ENCODE results near the gene KRTAP9-9. TPM values are rescaled to one million over a fixed set of nuclear protein-coding genes. Genes with fewer than 3 reads are reported as not detected.
"Not testable (repeated sequence)": the region's sequence is repeated elsewhere in the genome, so short reads cannot be mapped to it uniquely, and the experiment has no call there.

The KRTAP9-9 gene
- total RNA-seq: not detected

DNA sequence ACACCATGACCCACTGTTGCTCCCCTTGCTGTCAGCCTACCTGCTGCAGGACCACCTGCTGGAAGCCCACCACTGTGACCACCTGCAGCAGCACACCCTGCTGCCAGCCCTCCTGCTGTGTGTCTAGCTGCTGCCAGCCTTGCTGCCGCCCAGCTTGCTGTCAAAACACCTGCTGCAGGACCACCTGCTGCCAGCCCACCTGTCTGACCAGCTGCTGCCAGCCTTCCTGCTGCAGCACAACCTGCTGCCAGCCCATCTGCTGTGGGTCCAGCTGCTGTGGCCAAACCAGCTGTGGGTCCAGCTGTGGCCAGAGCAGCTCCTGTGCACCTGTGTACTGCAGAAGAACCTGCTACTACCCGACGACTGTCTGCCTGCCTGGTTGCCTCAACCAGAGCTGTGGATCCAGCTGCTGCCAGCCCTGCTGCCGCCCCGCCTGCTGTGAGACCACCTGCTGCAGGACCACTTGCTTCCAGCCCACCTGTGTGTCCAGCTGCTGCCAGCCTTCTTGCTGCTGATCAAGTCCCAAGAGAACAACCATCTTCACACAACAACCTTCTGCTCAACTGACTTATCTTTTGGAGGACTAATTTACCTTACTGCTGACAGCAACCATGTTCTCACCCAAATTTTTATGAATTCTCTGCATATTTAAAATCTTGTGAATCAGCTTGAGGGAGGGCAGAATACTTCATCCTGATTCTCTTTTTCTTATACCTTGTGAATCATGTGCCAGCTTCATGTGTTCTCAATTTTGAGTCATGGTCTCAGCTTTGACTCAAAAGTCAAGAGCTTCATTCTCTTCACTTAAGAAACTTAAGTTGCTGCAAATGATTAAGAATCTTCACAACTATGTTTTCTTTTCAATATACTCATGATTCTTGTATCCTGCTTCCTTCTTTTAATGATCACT lies at the start of gene KRTAP9-9:
Gene KRTAP9-9 (plus strand): TSS at position 4 of the 910 bp plus-strand sequence.
- DNase-seq: not testable (repeated sequence)

DNA sequence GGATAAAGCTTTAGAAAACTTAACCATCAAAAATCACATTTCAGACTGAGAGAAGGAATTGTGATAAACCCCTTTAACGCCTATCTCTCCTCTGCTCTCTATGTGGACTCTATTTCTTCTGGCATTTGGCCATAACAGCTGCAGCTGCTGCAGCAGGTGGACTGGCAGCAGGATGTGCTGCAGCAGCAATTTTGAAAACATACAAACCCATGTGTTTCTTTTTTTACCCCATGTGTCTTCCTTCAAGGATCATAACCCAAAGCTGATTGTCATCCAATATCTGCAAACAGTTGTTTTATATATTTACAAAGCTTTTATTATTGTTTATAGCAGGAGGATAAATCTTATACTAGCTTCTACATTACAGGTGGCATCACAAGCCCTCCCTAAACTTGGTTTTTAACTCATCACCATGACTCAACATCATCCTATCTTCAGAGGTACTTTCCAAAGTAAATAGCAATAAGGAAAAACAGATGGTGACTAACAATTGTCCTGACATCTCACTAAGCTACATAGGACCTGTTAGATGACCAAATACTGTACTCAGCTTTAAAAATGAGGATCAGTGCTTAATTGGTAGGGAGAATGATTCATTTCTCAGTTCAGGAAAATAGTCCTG lies 43.2 kb upstream of the KRTAP9-9 start:
- DNase-seq: no peak

DNA sequence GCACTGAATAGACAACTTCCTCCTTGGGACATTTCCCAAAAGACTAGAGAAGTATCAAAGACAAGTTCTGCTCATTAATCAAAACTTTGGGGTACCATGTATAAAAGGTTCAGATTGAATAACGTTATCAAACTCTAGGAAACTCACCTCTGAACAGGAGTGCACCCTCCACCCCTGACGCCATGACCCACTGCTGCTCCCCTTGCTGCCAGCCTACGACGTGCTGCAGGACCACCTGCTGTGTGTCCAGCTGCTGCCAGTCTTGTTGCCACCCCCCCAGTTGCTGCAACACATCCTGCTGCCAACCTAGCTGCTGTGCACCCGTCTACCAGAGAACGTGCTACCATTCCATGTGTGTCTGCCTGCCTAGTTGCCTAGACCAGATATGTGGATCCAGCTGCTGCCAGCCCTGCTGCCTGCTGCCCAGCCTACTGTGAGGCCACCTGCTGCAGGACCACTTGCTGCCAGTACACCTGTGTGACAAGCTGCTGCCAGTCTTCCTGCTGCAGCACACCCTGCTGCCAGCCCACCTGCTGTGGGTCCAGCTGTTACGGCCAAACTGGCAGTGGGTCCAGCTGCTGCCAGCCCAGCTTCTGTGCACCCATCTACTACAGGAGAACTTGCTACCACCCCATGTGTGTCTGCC lies 42.5 kb upstream of the KRTAP9-9 start:
- DNase-seq: no peak

DNA sequence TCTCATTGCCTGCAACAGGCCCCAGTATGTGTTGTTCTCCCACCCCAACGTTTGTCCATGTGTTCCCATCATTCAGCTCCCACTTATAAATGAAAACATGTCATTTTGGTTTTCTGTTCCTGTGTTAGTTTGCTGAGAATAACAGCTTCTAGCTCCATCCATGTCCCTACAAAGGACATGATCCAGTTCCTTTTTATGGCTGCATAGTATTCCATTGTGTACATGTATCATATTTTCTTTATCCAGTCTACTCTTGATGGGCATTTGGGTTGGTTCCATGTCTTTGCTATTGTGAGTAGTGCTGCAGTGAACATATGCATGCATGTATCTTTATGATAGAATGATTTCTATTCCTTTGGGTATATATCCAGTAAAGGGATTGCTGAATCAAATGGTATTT lies 39.5 kb upstream of the KRTAP9-9 start:
- no peak for DNase-seq

DNA sequence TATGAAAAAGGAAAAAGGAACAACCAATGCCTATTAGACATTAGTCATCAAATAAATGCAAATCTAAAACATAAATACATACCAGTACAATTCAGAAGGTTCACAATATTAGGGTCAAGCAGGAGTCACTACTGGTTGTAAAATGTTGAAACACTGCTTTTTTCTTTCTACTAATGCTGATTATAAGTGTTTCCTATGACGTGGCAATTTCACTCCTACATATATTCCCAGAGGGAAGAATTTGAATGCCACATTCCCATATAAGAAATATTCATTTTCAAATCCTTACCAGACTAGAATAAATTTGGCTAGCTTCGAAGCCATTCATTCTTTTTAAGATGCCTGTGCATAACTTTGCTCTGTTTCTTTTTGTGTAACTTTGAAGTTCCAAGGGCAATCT lies 31.4 kb upstream of the KRTAP9-9 start:
- DNase-seq: no peak

DNA sequence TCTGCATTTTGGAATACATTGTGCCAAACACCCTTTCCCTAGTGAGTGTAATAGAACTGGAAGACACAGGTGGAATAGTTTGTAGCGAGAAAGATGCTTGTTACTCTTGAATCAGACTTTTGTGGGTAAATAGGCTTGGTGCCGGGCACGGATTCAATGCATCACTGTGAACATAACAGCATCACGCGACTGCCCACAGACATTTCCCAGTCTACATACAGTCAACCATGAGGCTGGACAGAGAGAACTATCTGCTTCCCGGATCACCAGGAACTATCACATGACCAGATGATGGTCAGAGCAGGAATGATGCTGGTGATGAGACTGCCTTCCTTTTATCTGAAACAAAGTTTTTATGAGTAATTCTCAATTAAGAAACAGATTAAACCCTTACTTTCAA lies 29.1 kb upstream of the KRTAP9-9 start:
- DNase-seq: no peak

DNA sequence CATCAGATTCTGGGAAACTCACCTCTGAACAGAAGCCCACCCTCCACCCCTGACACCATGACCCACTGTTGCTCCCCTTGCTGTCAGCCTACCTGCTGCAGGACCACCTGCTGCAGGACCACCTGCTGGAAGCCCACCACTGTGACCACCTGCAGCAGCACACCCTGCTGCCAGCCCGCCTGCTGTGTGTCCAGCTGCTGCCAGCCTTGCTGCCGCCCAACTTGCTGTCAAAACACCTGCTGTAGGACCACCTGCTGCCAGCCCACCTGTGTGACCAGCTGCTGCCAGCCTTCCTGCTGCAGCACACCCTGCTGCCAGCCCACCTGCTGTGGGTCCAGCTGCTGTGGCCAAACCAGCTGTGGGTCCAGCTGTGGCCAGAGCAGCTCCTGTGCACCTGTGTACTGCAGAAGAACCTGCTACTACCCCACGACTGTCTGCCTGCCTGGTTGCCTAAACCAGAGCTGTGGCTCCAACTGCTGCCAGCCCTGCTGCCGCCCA lies 28.5 kb upstream of the KRTAP9-9 start, which contains the start of gene KRTAP9-2:
Gene KRTAP9-2 (plus strand): TSS at position 51 of the 498 bp plus-strand sequence. CDS start 7 bp downstream, at position 58.
- DNase-seq: not testable (repeated sequence)

DNA sequence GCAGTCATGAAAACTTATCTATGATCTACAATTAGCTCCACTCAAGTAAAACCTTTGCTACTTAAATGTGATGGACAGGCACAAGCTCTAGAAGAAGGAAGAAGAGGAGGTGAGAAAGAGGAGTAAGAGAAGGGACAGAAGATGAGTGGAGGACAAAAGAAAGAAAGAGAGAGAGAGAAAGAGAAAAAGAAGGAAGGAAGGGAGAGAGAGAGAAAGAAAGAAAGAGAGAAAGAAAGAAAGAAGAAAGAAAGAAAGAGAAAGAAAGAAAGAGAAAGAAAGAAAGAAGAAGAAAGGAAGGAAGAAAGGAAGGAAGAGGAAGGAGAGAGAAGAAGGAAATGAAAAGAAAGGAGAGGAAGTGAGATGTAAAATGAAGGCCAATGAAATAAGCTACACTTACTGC lies 25.1 kb upstream of the KRTAP9-9 start:
- no peak for DNase-seq

DNA sequence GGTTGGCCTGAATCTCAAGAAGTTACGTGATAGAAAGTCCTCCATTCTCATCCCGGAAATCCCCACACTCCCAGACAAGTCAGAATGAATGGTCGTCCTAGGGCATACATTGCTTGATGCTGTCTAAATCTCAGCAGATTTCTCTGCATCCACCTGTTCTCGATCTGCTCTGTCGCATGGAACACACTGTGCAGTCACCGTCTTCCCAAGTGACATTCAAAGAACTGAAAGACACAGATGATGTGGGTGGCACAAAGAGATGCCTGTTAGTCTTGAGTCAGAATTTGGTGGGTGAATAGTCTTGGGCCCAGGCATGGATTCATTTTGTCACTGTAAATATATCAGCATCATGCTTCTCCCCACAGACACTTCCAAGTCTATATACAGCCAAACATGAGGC lies 23.5 kb upstream of the KRTAP9-9 start:
- no peak for DNase-seq

DNA sequence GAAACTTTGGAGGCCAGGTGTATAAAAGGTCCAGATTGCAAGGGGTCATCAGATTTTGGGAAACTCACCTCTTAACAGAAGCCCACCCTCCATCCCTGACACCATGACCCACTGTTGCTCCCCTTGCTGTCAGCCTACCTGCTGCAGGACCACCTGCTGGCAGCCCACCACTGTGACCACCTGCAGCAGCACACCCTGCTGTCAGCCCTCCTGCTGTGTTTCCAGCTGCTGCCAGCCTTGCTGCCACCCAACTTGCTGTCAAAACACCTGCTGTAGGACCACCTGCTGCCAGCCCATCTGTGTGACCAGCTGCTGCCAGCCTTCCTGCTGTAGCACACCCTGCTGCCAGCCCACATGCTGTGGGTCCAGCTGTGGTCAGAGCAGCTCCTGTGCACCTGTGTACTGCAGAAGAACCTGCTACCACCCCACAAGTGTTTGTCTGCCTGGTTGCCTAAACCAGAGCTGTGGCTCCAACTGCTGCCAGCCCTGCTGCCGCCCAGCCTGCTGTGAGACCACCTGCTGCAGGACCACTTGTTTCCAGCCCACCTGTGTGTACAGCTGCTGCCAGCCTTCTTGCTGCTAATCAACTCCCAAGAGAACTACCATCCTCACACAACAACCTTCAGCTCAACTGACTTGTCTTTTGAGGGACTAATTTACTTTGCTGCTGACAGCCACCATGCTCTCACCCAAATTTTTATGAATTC lies 22.6 kb upstream of the KRTAP9-9 start, which contains the start of gene KRTAP9-3:
Gene KRTAP9-3 (plus strand): TSS at position 51 of the 707 bp plus-strand sequence. CDS start 53 bp downstream, at position 104.
- DNase-seq: not testable (repeated sequence)

DNA sequence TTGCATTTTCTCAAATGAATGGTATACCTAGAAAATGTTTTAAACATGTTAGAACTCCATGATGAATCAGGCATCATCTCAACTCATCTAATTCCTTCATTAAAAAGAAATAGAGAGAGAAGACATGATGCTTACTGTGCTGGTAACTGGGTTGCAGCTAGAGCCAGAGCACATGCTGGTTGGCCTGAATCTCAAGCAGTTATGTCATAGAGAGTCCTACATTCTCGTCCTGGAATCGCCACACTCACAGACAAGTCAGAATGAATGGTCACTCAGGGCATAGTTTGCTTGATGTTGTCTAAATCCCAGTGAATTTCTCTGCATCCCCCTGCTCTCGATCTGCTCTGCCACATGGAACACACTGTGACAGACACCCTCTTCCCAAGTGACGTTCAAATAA lies 18.1 kb upstream of the KRTAP9-9 start:
- not testable (repeated sequence) for DNase-seq

DNA sequence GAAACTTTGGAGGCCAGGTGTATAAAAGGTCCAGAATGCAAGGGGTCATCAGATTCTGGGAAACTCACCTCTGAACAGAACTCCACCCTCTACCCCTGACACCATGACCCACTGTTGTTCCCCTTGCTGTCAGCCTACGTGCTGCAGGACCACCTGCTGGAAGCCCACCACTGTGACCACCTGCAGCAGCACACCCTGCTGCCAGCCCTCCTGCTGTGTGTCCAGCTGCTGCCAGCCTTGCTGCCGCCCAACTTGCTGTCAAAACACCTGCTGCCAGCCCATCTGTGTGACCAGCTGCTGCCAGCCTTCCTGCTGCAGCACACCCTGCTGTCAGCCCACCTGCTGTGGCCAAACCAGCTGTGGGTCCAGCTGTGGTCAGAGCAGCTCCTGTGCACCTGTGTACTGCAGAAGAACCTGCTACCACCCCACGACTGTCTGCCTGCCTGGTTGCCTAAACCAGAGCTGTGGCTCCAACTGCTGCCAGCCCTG lies 17.2 kb upstream of the KRTAP9-9 start, which contains the start of gene KRTAP9-8:
Gene KRTAP9-8 (plus strand): TSS at position 51 of the 489 bp plus-strand sequence. CDS start 53 bp downstream, at position 104.
- DNase-seq: not testable (repeated sequence)

DNA sequence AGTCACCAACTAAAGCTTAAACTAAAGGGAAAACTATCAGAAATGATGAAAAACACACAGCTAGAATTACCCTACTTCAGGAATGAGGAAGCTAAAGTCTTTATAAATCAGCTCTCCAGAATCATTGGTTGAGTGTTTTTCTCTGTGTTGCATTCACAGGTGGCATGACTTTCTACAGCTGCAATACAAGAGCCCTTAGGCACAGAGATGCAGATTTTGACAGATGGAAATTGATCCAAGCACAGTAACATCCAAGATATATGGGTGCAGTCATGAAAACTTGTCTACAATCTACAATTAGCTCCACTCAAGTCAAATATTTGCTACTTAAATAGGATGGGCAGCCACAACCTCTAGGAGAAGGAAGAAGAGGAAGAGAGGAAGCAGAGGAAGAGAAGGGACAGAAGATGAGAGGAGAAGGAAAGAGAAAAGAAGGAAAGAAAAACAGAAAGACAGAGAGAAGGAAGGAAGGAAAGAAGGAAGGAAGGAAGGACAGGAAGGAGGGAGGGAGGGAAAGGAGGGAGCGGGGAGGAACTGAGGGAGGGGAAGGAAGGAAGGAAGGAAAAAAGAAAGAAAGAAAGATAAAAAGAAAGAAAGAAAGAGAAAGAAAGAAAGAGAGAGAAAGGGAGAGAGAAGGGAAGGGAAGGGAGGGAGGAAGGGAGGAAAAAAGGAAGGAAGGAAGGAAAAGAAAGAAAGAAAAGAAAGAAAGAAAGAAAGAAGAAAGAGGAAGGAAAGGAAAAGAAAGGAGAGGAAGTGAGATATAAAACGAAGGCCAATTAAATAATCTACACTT lies 8.0 kb upstream of the KRTAP9-9 start:
- DNase-seq: not testable (repeated sequence)

DNA sequence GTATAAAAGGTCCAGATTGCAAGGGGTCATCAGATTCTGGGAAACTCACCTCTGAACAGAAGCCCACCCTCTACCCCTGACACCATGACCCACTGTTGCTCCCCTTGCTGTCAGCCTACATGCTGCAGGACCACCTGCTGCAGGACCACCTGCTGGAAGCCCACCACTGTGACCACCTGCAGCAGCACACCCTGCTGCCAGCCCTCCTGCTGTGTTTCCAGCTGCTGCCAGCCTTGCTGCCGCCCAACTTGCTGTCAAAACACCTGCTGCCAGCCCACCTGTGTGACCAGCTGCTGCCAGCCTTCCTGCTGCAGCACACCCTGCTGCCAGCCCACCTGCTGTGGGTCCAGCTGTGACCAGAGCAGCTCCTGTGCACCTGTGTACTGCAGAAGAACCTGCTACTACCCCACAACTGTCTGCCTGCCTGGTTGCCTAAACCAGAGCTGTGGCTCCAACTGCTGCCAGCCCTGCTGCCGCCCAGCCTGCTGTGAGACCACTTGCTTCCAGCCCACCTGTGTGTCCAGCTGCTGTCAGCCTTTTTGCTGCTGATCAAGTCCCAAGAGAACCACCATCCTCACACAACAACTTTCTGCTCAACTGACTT lies 5.4 kb upstream of the KRTAP9-9 start, which contains the start of gene KRTAP9-4:
Gene KRTAP9-4 (plus strand): TSS at position 51 of the 604 bp plus-strand sequence. CDS start 34 bp downstream, at position 85.
- DNase-seq: not testable (repeated sequence)

DNA sequence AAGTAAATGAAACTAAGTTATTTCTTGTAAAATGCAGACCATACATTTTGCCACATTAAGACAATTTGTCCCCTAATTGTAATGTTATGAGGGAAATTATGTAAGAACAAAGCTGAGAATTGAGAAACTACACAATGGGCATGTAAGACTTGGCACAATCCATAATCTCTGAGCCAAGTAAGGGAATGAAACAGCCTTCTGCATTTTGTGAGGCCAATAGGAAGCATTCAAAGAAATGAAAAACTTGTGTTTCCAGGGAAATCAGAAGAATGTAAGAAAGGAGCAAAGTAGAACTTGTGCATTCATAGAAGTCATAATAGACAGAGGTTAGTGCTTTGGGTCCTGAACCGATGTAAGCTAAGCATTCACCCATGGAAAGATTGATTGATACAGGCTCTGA lies 3.9 kb upstream of the KRTAP9-9 start:
- DNase-seq: no peak

DNA sequence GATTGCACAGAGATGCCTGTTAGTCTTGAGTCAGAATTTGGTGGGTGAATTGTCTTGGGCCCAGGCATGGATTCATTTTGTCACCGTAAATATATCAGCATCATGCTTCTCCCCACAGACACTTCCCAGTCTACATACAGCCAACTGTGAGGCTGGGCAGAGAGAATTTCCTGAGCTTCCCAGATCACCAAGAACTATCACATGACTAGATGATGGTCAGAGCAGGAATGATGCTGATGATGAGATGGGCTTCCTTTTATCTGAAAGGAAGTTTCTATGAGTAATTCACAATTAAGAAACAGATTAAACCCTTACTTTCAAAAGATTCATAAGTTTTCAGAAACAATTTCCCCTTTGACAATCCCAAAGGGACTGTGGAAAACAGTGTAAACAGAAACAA lies 323 bp upstream of the KRTAP9-9 start:
- DNase-seq: no peak

DNA sequence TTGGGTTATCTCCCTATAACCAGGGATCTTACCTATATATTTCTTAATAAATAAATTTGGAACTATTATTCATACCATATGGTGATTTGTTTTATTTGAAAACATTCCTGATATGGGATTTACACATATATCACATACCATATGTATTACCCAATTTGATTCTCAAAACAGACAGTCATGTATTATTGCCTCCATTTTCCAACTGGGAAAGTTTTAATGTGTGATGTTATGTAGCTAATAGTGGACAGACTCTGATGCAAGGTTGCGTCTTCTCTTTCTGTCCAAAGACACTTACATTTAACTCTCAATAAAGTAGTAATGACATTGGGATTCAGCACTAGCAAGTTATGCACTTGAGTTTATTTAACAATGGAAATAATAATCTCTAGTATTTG lies 1.1 kb downstream of the KRTAP9-9 start:
- no peak for DNase-seq

DNA sequence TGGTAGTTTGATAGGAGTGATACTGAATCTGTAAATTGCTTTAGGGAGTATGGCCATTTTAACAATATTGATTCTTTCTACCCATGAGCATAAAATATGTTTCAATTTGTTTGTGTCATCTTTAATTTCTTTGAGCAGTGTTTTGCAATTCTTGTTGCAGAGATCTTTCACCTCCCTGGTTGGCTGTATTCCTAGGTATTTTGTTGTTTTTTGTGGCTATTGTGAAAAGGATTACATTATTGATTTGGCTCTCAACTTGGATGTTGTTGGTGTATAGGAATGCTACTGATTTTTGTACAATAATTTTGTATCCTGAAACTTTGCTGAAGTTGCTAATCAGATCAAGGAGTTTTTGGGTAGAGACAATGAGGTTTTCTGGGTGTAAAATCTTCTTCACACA lies 3.2 kb downstream of the KRTAP9-9 start:
- DNase-seq: no peak

DNA sequence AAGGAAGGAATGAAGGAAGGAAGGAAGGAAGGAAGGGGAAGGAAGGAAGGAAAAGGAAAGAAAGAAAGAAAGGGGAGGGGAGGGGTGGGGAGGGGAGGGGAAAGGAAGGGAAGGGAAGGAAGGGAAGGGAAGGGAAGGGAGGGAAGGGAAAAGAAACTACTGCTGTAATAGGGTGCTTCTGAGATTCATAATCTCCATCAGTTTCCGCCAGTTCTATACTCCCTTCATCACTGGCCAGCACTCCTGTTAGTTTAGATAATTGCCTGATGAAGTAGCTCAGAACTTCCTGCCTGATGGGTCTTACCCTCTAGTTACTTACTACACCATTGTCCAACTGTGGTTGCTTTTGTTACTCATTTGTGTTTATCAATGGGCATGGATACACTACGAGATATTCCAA lies 8.0 kb downstream of the KRTAP9-9 start:
- no peak for DNase-seq

DNA sequence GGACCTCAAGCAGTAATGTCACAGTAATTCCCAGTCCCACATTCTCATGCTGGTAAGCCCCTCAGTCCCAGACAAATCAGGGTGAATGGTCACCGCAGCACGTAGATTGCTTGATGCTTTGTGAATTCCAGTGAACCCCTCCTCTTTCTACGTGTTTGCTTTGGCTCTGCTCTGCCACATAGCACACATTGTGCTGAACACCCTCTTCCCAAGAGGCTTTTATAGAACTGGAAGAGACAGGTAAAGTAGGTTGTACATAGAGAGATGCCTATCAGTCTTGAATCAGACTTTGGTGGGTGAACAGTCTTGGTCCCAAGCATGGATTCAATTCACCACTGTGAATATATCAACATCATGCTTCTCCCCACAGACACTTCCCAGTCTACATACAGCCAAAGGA lies 9.4 kb downstream of the KRTAP9-9 start:
- no peak for DNase-seq
